Activated T-cell treated with anti-CD3 and anti-CD28 coated beads, Interleukin-2, amount 50 U/mL, for 4 hours (primary cell): ENCODE results near the gene WDR62. TPM values are rescaled to one million over a fixed set of nuclear protein-coding genes. Genes with fewer than 3 reads are reported as not detected.
A peak's percentile ranks its signal among the peaks of the same experiment; 100 is the strongest.

ENCODE experiments used
- ATAC-seq, 2 donors: fragments of 200-7000 bp; cut with Tn5 transposase; one replicate each; pipeline ENCODE4 v1.10.0; 2021
- DNase-seq: peaks from one replicate; pipeline ENCODE4 v3.0.0-alpha.2; 2020
- H3K27me3 Mint-ChIP-seq: one replicate; pipeline ENCODE4 v1.8.0; 2021; ENCODE audit warnings: low read depth, mixed read lengths
- H3K36me3 Mint-ChIP-seq: one replicate; pipeline ENCODE4 v1.8.0; 2022; ENCODE audit warnings: mixed read lengths; ENCODE audit not compliant: insufficient read depth
- H3K4me1 Mint-ChIP-seq: one replicate; pipeline ENCODE4 v1.8.0; 2021; ENCODE audit warnings: low read depth, mixed read lengths
- H3K4me3 Mint-ChIP-seq: one replicate; pipeline ENCODE4 v1.8.0; 2021; ENCODE audit warnings: mild to moderate bottlenecking, moderate library complexity, mixed read lengths
- H3K9me3 Mint-ChIP-seq: one replicate; pipeline ENCODE4 v1.8.0; 2021; ENCODE audit warnings: mixed read lengths
- total RNA-seq, 3 donors: library from RNA; stranded (reverse); gene quantifications; one replicate each; pipeline ENCODE4 v1.2.1, GENCODE V29; 2021

The WDR62 gene
- total RNA-seq, result 10 to 100 TPM; 10.3 to 14.6 (median 12.5) TPM

- H3K4me1 Mint-ChIP-seq, result peaks cover 16% of the 10 kb centered on the region
- peak; percentile 80 to 84 for ATAC-seq
- peaks cover 3% of the 10 kb centered on the region for H3K36me3 Mint-ChIP-seq
- DNase-seq, result peak; percentile 92
- no peaks in the 10 kb centered on the region for H3K9me3 Mint-ChIP-seq
- peak within 1 kb of the TSS; percentile 91 for H3K4me3 Mint-ChIP-seq
- no peaks in the 10 kb centered on the region for H3K27me3 Mint-ChIP-seq
These were observed at the start of gene WDR62 for GRCh38 chr19:36054733-36055686. Gene WDR62 (plus strand): TSS chr19:36054897. CDS start chr19:36054972, 75 bp downstream.

GRCh38 chr19:36006955-36007354 is 47.7 kb upstream of the WDR62 start:
- no peak overlapping the region for H3K4me3 Mint-ChIP-seq
- no peak for ATAC-seq

GRCh38 chr19:36008336-36008978 is 46.2 kb upstream of the WDR62 start, which contains the start of gene SYNE4:
Gene SYNE4 (minus strand): TSS chr19:36008813. CDS start chr19:36008681, 132 bp downstream.
- no peaks in the 10 kb centered on the region for H3K9me3 Mint-ChIP-seq
- H3K4me1 Mint-ChIP-seq, result peaks cover 21% of the 10 kb centered on the region
- no peak for ATAC-seq
- no peak for DNase-seq
- no peaks in the 10 kb centered on the region for H3K36me3 Mint-ChIP-seq
- H3K4me3 Mint-ChIP-seq, result peak within 1 kb of the TSS; percentile 45
- no peaks in the 10 kb centered on the region for H3K27me3 Mint-ChIP-seq

More at GRCh38 chr19:36006955-36007354, 47.7 kb upstream of the WDR62 start:
- no peaks in the 10 kb centered on the region for H3K27me3 Mint-ChIP-seq
- no peak for DNase-seq
- peaks cover 12% of the 10 kb centered on the region for H3K4me1 Mint-ChIP-seq
- no peaks in the 10 kb centered on the region for H3K36me3 Mint-ChIP-seq
- no peaks in the 10 kb centered on the region for H3K9me3 Mint-ChIP-seq

- ATAC-seq (peak; percentile 19 to 32), DNase-seq (peak; percentile 26)
- H3K36me3 Mint-ChIP-seq, result no peaks in the 10 kb centered on the region
- H3K4me3 Mint-ChIP-seq, result peak overlapping the region; percentile 45
- H3K9me3 Mint-ChIP-seq, result no peaks in the 10 kb centered on the region
- peaks cover 29% of the 10 kb centered on the region for H3K4me1 Mint-ChIP-seq
- no peaks in the 10 kb centered on the region for H3K27me3 Mint-ChIP-seq
These were observed 45.5 kb upstream of the WDR62 start for GRCh38 chr19:36009220-36009619.

GRCh38 chr19:36009633-36010379 is 44.9 kb upstream of the WDR62 start:
- Mint-ChIP-seq H3K36me3 (no peaks in the 10 kb centered on the region), H3K9me3 (no peaks in the 10 kb centered on the region), H3K27me3 (no peaks in the 10 kb centered on the region), H3K4me1 (peaks cover 34% of the 10 kb centered on the region), H3K4me3 (peak overlapping the region; percentile 45)
- DNase-seq, result no peak
- ATAC-seq, result no peak

GRCh38 chr19:36010402-36010801 is 44.3 kb upstream of the WDR62 start:
- Mint-ChIP-seq H3K27me3 (no peaks in the 10 kb centered on the region), H3K4me3 (peak overlapping the region; percentile 38), H3K36me3 (no peaks in the 10 kb centered on the region), H3K4me1 (peaks cover 38% of the 10 kb centered on the region), H3K9me3 (no peaks in the 10 kb centered on the region)
- ATAC-seq (no peak), DNase-seq (no peak)

GRCh38 chr19:36013280-36014011 is 41.3 kb upstream of the WDR62 start:
- Mint-ChIP-seq H3K36me3 (no peaks in the 10 kb centered on the region), H3K4me3 (peak overlapping the region; percentile 97), H3K27me3 (no peaks in the 10 kb centered on the region), H3K4me1 (peaks cover 42% of the 10 kb centered on the region), H3K9me3 (no peaks in the 10 kb centered on the region)
- DNase-seq (no peak), ATAC-seq (no peak)

GRCh38 chr19:36014012-36014924 is 40.4 kb upstream of the WDR62 start, which contains the start of gene ALKBH6:
Gene ALKBH6 (minus strand): TSS chr19:36014213. CDS start chr19:36013397, 816 bp downstream.
- ATAC-seq (peak; percentile 98 to 99), DNase-seq (peak; percentile 99)
- Mint-ChIP-seq H3K36me3 (no peaks in the 10 kb centered on the region), H3K4me3 (peak within 1 kb of the TSS; percentile 97), H3K4me1 (peaks cover 37% of the 10 kb centered on the region), H3K27me3 (no peaks in the 10 kb centered on the region), H3K9me3 (no peaks in the 10 kb centered on the region)

- Mint-ChIP-seq H3K27me3 (no peaks in the 10 kb centered on the region), H3K4me3 (no peak overlapping the region), H3K36me3 (peaks cover 12% of the 10 kb centered on the region), H3K9me3 (no peaks in the 10 kb centered on the region), H3K4me1 (peaks cover 13% of the 10 kb centered on the region)
- ATAC-seq, result no peak
- DNase-seq, result no peak
These were observed 35.5 kb upstream of the WDR62 start for GRCh38 chr19:36019061-36019670.

GRCh38 chr19:36023432-36023831 is 31.3 kb upstream of the WDR62 start:
- Mint-ChIP-seq H3K4me3 (no peak overlapping the region), H3K27me3 (no peaks in the 10 kb centered on the region), H3K9me3 (no peaks in the 10 kb centered on the region), H3K4me1 (no peaks in the 10 kb centered on the region), H3K36me3 (peaks cover 12% of the 10 kb centered on the region)
- ATAC-seq, result no peak
- DNase-seq, result no peak

GRCh38 chr19:36025541-36025940 is 29.2 kb upstream of the WDR62 start:
- no peak for DNase-seq

GRCh38 chr19:36026091-36026876 is 28.4 kb upstream of the WDR62 start:
- no peaks in the 10 kb centered on the region for H3K27me3 Mint-ChIP-seq
- H3K4me1 Mint-ChIP-seq, result no peaks in the 10 kb centered on the region
- ATAC-seq, result no peak
- no peaks in the 10 kb centered on the region for H3K9me3 Mint-ChIP-seq
- no peak overlapping the region for H3K4me3 Mint-ChIP-seq
- DNase-seq, result no peak
- peaks cover 19% of the 10 kb centered on the region for H3K36me3 Mint-ChIP-seq

More at GRCh38 chr19:36025541-36025940, 29.2 kb upstream of the WDR62 start:
- Mint-ChIP-seq H3K9me3 (no peaks in the 10 kb centered on the region), H3K4me3 (no peak overlapping the region), H3K27me3 (no peaks in the 10 kb centered on the region), H3K4me1 (no peaks in the 10 kb centered on the region), H3K36me3 (peaks cover 16% of the 10 kb centered on the region)
- ATAC-seq, result no peak
